MG63 (cell line): ENCODE results near the gene TTC28. TPM values are rescaled to one million over a fixed set of nuclear protein-coding genes. Genes with fewer than 3 reads are reported as not detected.
"Not testable (repeated sequence)": the region's sequence is repeated elsewhere in the genome, so short reads cannot be mapped to it uniquely, and the experiment has no call there.

Experiments
- DNase-seq: peaks from one replicate; pipeline ENCODE4 v3.0.0-alpha.2; 2020
- H3K27me3 ChIP-seq: fragments of 250-450 bp; sonication (Bioruptor Pico); 2 replicates; pipeline ENCODE4 v1.5.1; 2020; ENCODE audit warnings: mild to moderate bottlenecking, moderate library complexity
- H3K36me3 ChIP-seq: fragments of 250-450 bp; sonication (Bioruptor Pico); 2 replicates; pipeline ENCODE4 v1.5.1; 2020; ENCODE audit warnings: mild to moderate bottlenecking, moderate library complexity
- H3K4me3 ChIP-seq: fragments of 250-450 bp; sonication (Bioruptor Pico); 2 replicates; pipeline ENCODE4 v1.5.1; 2020; ENCODE audit warnings: mild to moderate bottlenecking, moderate library complexity
- H3K9me3 ChIP-seq: fragments of 250-450 bp; sonication (Bioruptor Pico); 2 replicates; pipeline ENCODE4 v1.5.1; 2020; ENCODE audit warnings: mild to moderate bottlenecking, moderate library complexity
- total RNA-seq: library from RNA; depleted of rRNA; stranded (reverse); fragments of >200 nt; shearing (Covaris generic); gene quantifications from 2 replicates; pipeline ENCODE4 v1.2.3, GENCODE V29; 2014; ENCODE audit warnings: low replicate concordance

Gene TTC28
- total RNA-seq, 1 experiment from 2014 or later, result 3.1 TPM

DNA sequence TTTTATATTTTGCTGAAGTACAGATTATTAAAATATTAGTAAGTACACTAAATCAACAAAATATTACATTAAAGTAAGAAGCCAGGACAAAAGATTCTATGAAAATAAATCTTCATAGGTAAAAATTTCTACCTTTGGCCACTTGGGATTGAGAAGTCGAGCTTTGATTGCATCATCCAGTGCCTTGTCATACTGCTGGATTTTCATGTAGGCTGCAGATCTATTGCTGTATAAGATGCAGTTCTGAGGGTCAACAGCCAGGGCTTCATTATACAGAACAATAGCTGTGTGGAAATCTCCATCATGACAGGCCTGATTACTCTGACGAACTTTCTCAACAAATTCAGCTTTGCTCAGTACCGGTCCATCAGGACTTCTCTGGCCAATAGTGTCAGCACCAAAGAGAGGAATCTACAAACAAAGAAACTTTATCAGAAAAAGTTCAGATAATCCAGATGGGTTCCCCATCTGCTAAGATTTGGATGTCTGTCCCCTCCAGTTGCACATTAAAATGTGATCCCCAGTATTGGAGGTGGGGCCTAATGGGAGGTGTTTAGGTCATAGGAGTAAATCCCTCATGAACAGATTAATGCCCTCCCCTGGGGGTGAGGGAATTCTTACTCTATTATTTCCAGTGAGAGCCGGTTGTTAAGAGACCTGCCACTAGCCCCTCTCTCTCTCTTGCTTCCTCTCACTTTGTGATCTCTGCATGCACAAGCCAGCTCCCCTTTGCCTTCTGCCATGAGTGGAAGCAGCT lies 50.0 kb downstream of the TTC28 start:
- no peaks in the 10 kb centered on the region for H3K27me3 ChIP-seq
- H3K4me3 ChIP-seq, result no peak overlapping the region
- DNase-seq, result no peak
- H3K9me3 ChIP-seq, result no peaks in the 10 kb centered on the region
- 0 out of 2 replicates have a peak, but pooled peaks cover 5% of the 10 kb centered on the region for H3K36me3 ChIP-seq

DNA sequence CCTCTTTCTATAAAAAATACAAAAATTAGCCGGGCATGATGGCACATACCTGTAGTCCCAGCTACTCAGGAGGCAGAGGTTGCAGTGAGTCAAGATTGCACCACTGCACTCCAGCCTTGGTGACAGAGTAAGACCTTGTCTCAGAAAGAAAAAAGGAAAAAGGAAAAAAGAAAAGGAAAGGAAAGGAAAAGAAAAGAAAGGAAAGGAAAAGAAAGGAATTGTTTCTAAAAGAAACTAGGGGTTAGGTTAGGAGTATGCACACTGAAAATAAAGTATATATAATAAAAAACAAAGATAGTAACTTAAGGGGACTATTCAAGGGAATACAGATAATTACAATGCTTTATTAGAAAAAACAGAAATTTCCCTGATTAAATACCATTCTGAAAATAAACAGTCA lies 50.9 kb downstream of the TTC28 start:
- H3K27me3 ChIP-seq, result no peaks in the 10 kb centered on the region
- no peak for DNase-seq
- no peak overlapping the region for H3K4me3 ChIP-seq
- H3K9me3 ChIP-seq, result no peaks in the 10 kb centered on the region
- 0 out of 2 replicates have a peak, but pooled peaks cover 5% of the 10 kb centered on the region for H3K36me3 ChIP-seq

GRCh38 chr22:28627791-28628190 lies 51.8 kb downstream of the TTC28 start:
- no peak for DNase-seq
- Histone ChIP-seq H3K27me3 (no peaks in the 10 kb centered on the region), H3K4me3 (no peak overlapping the region), H3K36me3 (0 out of 2 replicates have a peak, but pooled peaks cover 5% of the 10 kb centered on the region), H3K9me3 (no peaks in the 10 kb centered on the region)

DNA sequence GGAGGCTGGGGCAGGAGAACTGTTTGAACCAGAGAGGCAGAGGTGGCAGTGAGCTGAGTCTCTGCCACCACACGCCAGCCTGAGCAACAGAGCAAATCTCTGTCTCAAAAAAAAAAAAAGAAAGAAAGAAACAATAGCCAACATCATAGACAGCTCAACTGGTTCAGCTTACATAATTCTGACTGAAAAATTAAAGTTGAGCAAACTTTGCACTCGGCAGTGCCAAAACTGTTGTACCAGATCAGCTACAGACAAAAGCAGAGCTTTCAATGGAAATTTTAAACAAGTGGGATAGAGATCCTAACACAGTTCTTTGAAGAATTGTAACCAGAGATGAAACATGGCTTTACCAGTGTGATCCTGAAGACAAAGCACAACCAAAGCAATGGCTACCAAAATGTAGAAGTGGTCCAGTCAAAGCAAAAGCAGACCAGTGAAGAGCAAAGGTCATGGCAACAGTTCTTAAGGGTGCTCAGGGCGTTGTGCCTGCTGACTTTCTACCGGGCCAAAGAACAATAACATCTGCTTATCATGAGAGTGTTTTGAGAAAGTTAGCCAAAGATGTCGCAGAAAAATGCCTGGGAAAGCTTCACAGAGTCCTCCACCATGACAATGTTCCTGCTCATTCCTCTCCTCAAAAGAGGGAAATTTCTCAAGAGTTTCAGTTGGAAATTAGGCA lies 59.3 kb downstream of the TTC28 start:
- no peaks in the 10 kb centered on the region for H3K27me3 ChIP-seq
- H3K36me3 ChIP-seq, result no peaks in the 10 kb centered on the region
- 0 out of 2 replicates have a peak, but pooled peaks cover under 1% of the 10 kb centered on the region for H3K9me3 ChIP-seq
- H3K4me3 ChIP-seq, result no peak overlapping the region
- no peak for DNase-seq

GRCh38 chr22:28619236-28619635 lies 60.4 kb downstream of the TTC28 start:
- no peaks in the 10 kb centered on the region for H3K36me3 ChIP-seq
- no peak overlapping the region for H3K4me3 ChIP-seq
- H3K9me3 ChIP-seq, result 0 out of 2 replicates have a peak, but pooled peaks cover 3% of the 10 kb centered on the region
- no peaks in the 10 kb centered on the region for H3K27me3 ChIP-seq
- DNase-seq, result no peak

DNA sequence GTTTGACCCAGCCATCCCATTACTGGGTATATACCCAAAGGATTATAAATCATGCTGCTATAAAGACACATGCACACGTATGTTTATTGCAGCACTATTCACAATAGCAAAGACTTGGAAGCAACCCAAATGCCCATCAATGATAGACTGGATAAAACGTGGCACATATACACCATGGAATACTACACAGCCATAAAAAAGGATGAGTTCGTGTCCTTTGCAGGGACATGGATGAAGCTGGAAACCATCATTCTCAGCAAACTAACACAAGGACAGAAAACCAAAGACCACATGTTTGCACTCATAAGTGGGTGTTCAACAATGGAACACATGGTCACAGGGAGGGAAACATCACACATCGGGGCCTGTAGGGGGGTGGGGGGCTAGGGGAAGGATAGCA lies 64.2 kb downstream of the TTC28 start:
- not testable (repeated sequence) for H3K36me3 ChIP-seq, H3K4me3 ChIP-seq, DNase-seq, H3K9me3 ChIP-seq, H3K27me3 ChIP-seq

DNA sequence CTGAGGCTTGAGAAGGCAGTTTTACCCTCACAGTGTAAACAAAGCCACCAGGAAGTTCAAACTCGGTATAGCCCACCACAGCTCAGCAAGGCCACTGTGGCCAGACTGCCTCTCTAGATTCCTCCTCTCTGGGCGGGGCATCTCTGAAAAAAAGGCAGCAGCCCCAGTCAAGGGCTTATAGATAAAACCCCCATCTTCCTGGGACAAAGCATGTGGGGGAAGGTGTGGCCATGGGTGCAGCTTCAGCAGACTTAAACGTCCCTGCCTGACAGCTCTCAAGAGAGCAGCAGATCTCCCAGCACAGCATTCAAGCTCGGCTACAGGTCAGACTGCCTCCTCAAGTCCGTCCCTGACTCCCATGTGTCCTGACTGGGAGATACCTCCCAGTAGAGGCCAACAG lies 69.7 kb downstream of the TTC28 start:
- Histone ChIP-seq H3K4me3 (no peak overlapping the region), H3K9me3 (no peaks in the 10 kb centered on the region), H3K36me3 (no peaks in the 10 kb centered on the region), H3K27me3 (no peaks in the 10 kb centered on the region)
- DNase-seq, result no peak

DNA sequence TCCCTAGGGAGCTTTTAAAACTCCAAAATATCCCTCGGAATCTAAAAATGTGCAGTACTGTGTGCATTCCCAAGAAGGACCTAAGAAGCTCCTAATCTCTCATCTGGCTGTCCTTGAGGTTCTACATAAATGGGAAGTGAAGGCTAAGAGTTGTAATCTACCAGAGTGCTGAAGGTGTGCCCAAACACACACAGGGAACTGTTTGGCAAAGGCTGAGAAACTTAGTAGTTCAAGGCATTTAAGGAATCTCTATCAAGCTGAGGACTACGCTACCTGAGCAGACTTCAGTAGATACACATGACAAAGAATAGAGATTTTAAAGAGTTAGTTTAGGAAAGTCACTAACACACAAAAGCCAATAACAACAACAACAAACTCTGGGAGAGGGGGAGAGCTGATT lies 71.1 kb downstream of the TTC28 start:
- no peaks in the 10 kb centered on the region for H3K27me3 ChIP-seq
- no peak overlapping the region for H3K4me3 ChIP-seq
- H3K9me3 ChIP-seq, result no peaks in the 10 kb centered on the region
- no peak for DNase-seq
- H3K36me3 ChIP-seq, result no peaks in the 10 kb centered on the region

- no peaks in the 10 kb centered on the region for H3K36me3 ChIP-seq
- no peaks in the 10 kb centered on the region for H3K9me3 ChIP-seq
- no peaks in the 10 kb centered on the region for H3K27me3 ChIP-seq
- no peak for DNase-seq
- no peak overlapping the region for H3K4me3 ChIP-seq
Observed at GRCh38 chr22:28607795-28608194, 71.8 kb downstream of the TTC28 start.

GRCh38 chr22:28604966-28605761 lies 74.5 kb downstream of the TTC28 start:
- Histone ChIP-seq H3K9me3 (no peaks in the 10 kb centered on the region), H3K27me3 (no peaks in the 10 kb centered on the region)
- DNase-seq, result no peak

DNA sequence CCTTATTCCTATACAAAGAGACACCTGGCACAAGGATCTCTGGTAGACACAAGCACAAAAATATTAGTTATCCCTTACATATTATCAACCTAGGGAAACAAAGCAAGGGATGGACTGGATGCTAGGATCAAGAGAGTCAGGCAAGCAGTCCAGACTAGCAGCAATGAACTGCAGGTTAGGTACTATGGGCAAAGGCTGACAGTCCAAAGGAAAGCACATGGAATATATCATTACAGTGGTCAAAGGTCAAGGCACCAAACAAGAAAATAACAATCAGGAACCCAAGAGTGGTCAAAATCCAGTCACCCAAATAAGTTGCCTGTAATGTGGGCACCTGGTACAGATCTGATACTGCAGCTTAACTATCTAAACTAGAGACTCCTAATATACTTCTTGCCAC lies 77.7 kb downstream of the TTC28 start:
- no peak for DNase-seq

More at GRCh38 chr22:28604966-28605761, 74.5 kb downstream of the TTC28 start:
- no peak overlapping the region for H3K4me3 ChIP-seq
- no peaks in the 10 kb centered on the region for H3K36me3 ChIP-seq

DNA sequence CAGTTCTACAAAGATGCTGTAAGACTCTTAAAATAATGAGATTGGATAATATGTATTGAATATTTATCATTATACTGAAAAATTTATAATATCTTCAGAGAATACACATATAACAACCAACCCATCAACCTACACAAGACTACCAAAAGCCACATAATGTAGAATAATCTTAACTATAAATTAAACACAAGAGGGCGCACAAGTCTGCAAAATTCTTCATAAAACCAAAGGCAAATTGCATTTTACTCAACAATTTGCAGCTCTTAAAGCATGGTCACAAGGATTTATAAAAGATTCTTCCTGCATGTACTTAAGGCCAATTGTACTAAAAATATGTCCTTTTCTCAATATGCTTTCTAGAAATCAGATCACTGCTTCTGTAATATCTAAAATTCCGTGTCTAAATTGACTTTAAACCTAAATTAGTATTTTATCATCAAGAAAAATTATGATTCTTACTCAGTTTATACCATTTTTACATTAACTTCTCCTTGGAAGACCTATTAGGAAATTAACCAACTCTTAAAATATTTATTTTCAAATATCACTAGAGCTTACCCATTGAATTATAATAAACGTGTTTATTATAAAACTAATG lies 79.0 kb downstream of the TTC28 start:
- Histone ChIP-seq H3K4me3 (no peak overlapping the region), H3K27me3 (no peaks in the 10 kb centered on the region), H3K9me3 (no peaks in the 10 kb centered on the region), H3K36me3 (no peaks in the 10 kb centered on the region)
- DNase-seq, result no peak

More for the DNA sequence above, 77.7 kb downstream of the TTC28 start:
- H3K4me3 ChIP-seq, result no peak overlapping the region
- H3K27me3 ChIP-seq, result no peaks in the 10 kb centered on the region
- no peaks in the 10 kb centered on the region for H3K36me3 ChIP-seq
- H3K9me3 ChIP-seq, result no peaks in the 10 kb centered on the region

- Histone ChIP-seq H3K9me3 (no peaks in the 10 kb centered on the region), H3K27me3 (no peaks in the 10 kb centered on the region), H3K36me3 (no peaks in the 10 kb centered on the region), H3K4me3 (no peak overlapping the region)
- no peak for DNase-seq
Observed at GRCh38 chr22:28599693-28600092, 79.9 kb downstream of the TTC28 start.

DNA sequence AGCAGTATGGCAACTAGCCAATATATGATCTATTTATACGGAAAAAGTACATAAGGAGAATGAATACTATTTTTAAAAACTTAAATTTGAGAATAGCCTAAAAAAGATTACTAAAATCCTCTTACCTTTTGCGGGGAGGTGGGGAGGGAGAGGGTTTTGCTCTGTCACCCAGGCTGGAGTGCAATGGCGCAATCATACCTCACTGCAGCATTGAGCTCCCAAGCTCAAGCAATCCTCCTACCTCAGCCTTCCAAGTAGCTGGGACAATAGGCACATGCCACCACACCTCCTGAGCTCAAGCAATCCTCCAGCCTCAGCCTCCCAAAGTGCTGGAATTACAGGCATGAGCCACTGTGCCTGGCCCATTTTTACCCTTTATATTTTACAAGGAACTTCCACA lies 82.0 kb downstream of the TTC28 start:
- Histone ChIP-seq H3K9me3 (no peaks in the 10 kb centered on the region), H3K27me3 (no peaks in the 10 kb centered on the region), H3K36me3 (no peaks in the 10 kb centered on the region), H3K4me3 (no peak overlapping the region)
- DNase-seq, result no peak

DNA sequence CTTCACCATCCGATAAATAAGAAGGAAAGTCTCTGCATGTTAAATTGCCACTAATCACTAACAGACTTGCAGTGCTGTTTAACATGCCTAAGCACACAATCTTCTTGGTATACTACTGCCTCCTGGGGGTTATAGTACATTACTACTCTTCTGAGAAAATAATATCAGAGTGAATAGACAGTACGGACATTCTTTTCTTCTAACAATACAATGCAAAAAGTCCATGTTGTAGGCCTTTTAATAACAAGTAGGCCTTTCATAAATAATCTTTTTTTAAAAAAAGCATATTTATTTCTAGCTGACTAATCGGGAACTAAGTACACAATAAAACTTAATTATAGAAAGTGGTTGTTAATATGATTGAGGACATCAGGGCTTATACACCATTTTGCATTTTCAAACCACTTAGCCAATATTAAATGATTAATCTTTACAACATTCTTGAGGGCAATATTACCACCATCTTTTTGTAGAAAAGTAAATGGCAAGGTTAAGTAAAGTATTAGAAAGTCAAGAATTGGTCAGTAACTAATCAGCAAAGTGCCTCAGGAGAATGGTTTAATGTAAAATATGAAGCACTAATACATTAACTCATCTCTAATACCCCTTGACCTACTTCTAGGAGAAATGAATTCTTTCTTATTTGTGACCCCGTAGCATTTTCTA lies 84.7 kb downstream of the TTC28 start:
- Histone ChIP-seq H3K9me3 (no peaks in the 10 kb centered on the region), H3K27me3 (no peaks in the 10 kb centered on the region), H3K4me3 (no peak overlapping the region), H3K36me3 (no peaks in the 10 kb centered on the region)
- DNase-seq, result no peak

DNA sequence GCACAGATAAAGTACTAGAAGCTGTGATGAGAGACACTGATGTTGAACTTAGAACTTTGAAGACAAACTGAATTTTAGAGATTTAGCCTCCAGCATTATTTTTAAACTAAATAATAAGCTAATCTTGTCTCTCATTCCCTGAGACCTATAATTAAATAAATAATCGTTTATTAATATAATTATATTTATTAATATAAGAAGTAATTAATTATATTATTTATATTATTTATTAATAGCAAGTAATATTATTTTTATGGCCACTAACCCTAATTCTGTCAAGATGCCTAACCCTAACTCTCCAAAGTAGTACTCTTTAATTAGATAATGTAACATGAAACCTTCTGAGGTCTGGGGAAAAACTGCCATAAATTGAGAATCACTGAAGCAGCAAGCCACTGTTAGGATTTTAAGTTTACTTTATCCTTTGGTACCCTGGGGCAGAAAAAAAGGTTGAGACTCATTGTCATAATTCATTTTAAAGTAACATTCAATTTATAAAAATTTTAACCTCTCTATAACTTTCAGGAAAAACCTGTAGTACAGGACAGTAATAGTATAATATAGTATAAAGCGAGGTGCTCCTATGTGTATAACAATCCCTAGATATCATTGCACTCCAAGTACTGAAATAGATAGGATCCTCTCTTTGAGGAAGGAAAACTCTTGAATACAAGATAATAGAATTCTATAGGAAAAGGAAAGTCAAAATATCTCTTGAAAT lies 85.4 kb downstream of the TTC28 start:
- no peak for DNase-seq
- Histone ChIP-seq H3K4me3 (no peak overlapping the region), H3K36me3 (no peaks in the 10 kb centered on the region), H3K9me3 (no peaks in the 10 kb centered on the region), H3K27me3 (no peaks in the 10 kb centered on the region)
